GOT3 (cell line): Measurements from ENCODE around the gene STK32C.

Experiments used
- DNase-seq: peaks from one replicate; lab custom pipeline; 2025; ENCODE audit warnings: mixed read lengths; lab: John Stamatoyannopoulos, UW

Gene STK32C

DNA sequence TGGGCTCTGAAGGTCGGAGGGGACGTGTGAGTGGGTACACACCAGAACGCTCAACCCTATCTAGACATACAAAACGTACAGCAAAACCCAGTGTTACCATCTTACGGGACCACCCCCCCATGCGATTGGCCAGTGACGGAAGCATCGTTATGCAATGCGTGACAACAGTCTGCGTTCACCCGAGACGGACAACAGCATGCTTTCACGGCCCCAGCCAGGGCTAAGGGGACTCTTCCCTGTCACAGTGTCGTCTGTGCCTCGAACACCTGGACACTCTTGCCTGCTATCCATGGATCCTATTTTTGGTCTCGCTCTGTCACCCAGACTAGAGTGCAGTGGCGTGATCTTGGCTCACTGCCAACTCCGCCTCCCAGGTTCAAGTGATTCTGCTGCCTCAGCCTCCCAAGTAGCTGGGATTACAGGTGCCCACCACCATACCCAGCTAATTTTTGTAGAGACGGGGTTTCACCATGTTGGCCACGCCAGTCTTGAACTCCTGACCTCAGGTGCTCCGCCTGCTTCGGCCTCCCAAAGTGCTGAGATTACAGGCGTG, 97.7 kb downstream of the STK32C start:
- no peak for DNase-seq

DNA sequence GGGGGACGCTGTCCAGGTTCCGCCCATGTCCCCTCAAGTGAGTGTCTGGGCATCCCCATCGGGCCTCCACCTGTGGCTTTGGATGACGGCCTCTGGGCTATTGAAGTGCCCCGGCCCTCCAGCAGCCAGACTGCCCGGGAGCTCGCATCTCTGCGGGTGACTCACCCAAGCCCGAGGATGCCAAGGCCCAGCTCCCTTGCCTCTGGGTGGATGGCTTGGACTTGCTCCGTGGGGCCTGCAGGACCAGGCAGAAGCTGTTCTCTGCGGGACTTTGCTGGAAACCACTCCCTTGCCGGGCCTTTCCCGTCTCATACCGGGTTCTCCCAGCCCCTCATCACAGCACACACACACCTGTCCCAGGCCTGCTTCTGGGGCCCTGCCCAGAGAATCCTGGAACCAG, 98.6 kb downstream of the STK32C start:
- no peak for DNase-seq

DNA sequence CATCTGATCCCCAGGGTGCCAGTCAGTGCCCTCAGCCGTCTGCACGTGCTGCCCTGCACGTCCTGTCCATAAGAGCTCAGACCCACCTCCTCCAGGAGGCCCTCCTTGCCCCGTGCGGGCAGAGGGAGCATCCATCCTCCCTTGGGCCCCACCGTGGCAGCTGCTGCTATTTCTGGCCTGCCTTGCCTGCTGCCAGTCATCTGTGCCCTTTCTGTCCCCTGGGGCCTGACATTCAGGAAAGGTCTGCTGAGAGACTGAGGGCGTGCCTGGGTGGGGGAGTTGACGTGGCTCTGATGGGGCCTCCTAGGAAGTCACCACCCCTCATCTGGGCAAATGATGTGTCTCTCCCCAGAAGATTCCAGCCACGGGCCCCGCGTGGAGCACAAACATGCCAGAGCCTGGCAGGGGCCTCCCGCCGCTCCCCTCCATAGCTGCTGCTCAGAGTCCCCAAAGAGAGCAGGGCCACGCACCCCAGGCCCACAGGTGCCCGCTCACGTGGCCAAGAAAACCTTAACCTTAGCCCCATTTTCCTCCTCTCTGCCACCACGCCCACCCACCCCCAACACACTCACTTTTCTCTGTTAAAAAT, 99.2 kb downstream of the STK32C start:
- DNase-seq: no peak

DNA sequence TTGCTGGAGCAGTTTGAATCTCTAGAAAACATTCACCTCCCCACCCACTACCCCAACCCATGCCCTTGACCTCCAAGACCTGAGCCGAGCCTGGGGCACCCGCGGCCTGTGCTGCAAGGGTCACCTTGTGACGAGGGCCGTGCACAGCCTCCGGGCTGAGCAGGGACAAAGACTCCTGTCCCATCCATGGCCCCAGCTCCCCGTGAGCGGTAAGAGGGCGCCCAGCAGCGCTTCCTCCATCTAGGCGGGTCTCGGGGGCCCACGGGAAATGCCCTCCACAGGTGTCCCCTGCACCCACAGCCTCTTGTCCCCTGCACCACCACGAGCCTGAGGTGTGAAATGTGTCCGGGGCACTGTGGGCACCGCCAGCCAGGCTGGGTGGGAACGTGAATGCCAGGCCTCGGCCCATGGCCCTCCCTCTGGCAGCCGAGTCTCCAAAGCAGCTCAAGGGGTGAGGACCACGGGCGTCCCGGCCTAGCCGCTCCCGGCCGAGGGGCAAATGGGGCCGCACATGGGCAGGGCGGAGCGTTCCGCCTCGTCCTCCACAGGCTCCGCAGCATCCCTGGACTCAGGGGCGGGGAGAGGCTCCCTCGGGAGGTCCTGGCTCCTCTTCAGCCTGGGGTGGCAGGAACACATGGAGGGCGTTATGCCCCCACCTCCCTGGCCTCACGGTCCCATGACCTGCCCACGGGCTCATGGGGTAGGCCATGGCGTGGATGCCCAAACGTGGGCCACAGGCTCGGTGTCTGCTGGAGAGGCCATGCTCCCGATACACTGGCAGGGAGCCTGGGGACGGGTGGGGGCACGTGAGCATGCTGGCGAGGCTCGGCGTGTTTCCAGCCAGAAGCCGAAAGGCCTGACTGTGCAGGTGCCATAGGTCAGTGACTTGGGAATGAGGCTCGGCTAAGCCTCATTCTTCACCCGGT, 100.0 kb downstream of the STK32C start:
- DNase-seq: no peak

DNA sequence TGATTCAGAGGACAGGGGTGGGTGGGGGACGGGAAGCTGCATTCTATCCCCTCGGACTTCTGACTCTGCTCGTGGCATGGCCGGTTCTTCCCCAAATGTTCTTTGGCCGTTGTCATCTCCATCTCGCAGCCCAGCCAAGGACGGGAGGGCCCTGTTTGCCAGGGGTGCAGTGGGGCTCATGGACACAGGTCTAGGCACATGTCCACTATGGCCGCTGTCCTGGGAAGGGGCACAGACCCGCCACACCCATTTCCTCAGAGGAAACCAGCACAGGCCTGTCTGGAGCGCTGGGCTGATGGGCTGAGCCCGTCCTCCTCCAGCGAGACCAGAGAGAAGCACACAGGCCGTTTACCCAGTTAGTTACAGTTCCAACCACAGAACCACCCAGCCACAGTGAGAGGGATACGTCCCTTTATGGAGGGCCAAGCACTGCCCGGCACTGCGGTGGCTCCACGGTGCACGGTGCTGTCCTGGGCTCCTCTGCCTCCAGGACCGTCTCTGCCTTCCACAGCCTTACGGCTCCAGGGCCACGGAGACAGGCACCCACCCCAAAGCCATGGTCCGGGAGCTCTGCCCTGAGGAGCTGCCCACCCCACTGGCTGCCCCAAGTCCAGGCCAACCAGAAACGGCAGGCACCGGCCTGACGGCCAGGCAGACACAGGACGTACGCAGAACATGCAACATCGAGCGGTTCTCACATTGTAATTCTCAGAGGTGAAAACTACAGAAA, 100.8 kb downstream of the STK32C start:
- no peak for DNase-seq

DNA sequence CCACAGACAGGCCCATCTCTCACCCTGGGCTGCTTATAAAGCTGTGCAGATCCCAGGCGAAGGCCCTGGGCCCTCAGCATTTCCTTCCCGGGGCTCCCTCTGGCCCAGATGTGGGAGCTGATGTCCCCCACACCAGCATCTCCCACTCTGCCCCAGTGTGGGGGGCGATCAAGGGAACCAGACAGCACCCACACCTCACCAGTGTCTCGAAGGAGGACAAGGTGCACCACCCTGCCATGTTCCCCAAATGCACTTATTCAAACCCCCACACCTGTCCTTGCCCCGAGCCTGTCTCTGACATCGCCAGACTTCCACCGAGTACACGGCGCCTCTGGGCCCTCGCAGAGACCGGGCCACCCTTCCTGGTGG, 101.4 kb downstream of the STK32C start:
- no peak for DNase-seq

DNA sequence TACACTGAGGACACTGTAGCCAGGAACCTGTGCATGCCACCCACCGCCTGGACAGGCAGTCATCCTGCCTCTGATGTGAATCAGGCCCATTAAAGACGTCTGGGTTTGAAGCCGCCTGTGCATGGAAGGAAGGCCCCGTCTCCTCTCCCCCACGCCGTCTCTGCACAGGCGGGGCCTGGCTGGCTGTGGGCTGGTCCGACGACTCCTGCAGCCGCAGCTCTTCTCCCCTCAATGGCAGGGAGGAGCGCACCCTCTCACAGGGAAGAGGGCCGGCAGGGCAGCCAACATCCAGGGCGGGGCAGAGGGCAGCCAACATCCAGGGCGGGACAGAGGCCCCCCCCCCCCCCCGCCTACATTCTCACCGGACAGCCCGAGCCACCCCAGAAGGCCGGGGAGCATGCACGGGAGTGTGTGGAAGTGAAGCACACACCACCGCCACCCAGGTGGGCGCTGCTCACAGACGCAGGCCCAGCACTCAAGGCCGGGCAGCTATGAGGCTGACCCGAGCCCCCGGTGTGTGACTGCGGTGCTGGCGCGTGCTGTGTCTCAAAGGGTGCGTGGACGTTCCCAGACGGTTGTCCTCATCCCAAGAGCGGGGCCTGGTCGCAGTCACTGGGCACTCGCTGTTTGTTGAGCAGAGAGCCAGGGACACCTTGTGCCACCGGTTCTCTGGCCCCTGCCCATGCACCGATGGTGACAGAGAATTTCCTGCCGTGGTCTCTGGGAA, 101.9 kb downstream of the STK32C start:
- no peak for DNase-seq

DNA sequence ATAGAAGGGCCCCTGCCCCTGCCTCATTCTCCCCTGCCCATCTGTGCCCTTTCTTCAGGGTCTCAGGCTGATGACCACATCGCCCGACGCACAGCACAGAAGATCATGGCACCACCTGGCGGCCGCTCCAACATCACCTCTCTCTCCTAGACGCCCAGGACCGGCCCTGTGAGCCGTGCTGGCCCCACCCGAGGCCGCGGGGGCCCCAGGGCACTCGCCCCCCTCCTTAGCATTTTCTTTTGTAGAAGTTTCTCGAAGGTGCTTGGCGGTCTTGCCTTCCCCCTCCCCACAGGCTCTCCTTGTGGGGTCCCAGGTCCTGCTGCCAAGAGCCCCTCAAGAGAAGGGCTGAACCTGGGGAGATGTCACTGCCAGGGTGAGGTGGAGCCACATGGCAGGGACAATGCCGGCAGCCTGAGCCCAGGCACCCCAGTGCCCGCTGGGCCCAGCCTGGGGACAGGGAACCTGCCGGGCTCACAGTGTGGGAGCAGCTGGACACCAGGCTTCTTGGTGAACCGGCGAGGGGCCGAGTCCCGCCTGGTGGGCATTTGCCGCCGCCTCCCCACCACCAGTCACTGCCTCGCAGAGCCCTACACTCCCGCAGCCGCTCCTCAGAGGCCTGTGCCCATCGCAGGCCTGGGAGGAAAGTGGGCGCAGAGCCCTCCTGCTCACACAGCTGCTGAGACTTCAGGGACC, 102.8 kb downstream of the STK32C start:
- DNase-seq: no peak

DNA sequence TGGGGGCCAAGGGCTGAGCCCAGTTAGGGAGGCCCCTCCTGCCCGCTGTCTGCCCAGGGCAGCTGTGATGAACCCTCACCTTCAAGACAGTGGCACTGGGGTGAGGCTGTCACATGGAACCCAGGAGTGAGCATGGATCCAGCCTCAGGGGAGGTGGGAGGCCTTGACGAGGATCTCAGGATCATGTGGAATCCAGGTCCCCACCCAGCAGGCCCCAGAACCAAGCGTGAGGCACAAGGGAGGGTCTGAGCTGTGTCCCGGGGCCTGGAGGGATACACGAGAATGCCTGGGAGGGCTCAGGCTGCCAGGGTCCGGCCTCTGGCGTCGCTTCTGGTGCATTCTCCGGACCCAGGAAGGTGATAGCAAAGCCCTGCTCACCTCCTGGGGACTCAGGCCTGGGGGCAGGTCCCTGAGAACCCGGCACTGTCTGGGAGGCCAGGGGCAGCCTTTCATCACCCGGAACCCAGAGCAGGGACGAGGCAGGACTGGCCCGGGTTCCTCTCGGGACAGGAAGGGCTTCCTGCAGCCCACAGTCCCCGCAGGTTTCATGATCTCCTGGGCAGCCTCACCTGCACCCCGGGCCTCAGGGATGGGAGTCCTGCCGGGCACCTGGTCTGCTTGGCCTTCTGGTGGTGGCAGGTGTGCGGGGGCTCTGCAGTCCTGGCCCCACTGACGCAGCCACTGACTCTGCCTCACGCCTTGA, 103.5 kb downstream of the STK32C start:
- no peak for DNase-seq

DNA sequence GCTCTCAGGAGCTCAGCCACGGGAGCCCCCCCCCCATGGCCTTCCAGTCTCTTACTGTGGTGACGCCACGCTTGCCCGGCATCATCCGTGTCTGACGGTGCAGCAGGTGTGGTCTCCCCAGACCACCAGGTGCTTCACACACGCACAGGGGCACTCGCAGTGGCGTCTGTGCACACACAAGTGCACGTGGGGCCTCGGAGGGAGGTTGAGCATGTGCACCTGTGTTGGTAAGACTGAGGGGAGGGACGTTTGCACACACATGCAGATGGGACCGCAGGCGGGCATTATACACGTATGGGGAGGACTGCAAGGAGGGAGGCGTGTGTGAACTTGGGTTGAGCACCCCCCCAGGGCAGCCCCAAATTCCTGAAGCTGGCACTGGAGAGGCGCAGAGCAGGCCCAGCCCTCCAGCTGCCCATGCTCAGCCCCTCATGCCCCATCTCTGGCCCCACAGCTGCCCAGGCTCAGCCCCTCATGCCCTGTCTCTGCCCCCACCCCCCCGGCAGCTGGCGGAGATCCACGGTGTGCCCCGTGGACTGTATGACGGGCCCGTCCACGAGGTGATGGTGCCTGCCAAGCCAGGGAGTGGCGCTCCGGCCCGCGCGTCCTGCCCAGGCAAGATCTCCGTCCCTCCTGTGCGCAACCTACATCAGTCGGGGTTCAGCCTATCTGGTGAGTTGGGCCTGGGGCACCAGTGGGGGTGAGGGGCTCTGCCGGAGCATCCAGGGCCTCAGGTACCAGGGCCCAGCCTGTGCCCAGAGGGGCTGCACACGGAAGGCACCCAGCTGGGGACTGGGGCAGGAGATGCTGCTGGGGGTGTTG, 104.3 kb downstream of the STK32C start:
- no peak for DNase-seq

DNA sequence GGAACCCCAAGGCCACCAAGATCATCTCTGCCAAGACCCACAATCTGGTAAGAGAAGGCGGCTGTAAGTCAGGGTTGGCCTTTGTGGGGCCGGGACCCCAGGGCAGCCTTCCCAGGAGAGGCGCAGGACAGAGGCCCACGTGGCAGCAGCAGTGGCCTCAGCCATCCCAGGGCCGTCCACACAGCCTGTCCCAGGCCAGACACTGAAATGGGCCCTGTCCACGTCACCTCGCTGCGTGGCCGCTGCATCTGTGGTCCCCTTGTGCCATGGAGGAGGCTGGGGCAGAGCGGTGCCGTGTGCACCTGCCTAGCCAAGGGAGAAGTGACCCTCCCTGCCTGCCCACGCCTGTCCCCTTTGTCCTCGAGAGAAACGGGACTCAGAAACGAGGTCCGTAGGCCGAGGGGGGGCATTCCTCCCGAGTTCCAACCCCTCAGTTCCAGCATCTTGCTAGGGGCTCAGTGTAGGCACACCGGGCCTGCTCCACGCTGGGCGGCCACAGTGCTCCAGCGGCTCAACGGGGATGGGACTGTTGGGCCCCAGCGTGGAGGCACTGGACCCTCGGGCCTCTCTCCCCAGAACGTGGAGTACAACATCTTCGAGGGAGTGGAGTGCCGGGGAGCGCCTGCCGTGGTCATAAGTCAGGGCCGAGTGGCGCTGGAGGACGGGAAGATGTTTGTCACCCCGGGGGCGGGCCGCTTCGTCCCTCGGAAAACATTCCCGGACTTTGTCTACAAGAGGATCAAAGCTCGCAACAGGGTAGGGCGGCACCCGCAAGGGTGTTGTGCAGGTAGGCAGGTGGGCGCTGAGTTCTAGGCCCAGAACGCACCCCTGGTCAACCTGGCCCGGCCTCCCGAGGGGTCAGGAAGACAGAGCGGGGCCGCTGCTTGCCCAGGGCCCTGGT, 105.4 kb downstream of the STK32C start:
- DNase-seq: no peak

DNA sequence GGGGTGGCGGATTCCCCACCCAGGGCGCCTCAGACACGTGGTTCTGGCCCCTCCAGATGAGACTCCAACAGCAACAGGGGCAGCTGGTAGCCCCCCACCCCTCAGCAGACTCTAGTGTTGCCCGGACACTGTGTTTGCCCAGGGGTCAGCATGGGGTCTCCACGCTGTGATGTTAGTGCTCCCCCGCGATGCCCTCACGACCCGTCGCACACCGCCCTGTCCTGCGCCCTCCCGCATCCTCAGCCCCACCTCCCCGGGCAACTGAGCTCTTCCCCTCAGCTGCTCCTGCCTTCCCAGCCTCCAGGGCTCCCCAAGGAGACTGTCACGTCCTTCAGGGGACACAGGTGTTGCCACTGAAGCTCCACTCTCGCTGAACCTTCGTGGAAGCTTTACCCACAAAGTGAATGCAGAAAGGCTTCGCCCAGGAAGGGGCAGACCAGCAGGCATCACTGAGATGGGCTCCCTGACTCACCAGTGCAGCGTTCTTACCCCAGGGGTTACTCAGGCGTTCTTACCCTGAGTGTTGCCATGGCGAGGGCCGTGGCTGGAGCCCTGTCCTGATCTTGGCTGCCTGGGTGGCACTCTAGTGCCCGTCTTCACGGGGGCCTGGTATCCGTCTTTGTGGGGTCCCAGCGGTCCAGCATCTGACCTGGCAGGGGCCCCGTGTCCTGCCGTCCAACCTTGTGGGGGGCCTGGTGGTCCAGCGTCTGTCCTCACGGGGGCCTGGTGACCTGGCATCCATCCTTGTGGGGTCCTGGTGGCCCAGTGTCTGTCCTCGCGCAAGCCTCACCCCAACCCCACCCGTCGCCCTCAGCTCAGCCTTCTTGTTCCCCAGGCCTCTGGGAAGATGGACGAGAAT, 106.4 kb downstream of the STK32C start:
- DNase-seq: no peak

DNA sequence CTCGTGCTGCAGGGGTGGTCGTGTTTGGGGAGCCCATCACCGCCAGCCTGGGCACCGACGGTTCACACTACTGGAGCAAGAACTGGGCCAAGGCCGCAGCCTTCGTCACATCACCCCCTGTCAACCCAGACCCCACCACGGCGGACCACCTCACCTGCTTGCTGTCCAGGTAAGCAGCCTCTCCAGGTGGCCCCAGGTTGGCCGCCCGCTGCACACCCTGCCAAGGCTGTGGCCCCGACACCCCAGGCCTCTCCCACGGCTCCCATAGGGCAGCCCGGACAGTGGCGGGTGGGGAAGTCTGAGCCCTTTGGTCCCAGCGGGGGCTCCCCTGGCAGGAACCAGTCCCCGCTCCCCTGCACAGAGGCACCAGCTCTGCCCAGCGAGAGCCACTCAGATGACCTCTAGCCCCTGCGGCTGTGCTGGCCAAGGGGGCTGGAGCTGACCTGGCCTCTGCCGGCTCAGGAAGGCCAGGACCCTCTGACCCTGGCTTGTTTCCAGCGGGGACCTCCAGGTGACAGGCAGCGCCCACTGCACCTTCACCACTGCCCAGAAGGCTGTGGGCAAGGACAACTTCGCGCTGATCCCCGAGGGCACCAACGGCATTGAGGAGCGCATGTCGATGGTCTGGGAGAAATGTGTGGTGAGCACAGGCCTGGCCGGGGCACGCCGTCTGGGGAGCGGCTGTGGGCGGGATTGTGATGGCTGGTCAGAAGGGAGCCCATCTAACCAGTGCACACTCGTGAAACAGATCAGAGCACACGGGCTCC, 107.2 kb downstream of the STK32C start:
- no peak for DNase-seq

DNA sequence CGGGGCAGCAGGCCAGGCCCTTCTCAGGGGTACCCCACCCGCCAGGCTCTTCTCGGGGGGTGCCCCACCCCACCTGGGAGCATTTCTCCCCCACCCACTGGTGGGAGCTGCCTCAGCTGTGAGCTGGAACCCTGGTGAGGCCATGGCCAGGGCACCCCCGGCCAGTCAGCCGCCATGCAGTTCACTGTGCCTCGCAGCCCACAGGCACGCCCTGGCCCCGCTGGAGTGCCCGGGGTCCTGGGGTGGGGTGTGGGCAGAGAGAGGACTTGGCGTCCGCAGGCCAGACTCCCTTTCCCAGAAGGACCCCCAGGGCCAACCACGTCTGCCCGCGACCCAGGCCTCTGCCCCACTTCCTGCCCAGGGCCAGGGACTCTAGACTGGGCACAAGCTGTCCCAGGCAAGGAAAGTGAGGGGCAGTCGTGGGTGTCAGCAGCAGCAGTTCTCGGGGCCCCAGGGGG, 107.9 kb downstream of the STK32C start:
- DNase-seq: no peak

DNA sequence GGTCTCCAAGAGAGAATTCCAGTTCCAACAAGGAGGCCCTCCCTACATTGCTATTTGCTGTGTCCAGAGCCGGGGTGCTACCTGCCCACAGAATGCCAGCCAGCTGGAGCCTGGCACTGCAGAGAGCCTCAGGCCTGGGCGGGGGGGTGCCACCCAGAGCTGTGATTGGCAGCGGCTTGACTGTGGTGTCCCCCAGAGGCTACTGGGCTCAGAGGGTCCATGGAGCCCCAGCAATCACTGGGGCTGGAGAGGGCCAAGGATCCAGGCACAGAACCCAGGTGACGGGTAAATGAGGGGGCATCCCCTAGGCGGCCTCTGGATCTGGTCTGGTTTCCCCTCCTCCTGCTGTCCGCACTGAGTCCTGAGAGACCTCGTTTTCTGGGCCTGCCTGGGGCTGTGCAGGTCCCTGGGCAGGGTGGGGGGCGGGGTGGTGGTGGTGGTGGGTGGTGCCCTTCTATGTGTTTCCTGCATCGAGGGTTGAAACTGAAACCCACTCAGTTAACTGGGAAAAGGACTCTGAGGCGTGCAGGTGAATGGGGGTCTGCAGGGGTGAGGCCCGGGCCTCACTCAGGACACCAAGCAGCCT, 108.4 kb downstream of the STK32C start:
- no peak for DNase-seq

DNA sequence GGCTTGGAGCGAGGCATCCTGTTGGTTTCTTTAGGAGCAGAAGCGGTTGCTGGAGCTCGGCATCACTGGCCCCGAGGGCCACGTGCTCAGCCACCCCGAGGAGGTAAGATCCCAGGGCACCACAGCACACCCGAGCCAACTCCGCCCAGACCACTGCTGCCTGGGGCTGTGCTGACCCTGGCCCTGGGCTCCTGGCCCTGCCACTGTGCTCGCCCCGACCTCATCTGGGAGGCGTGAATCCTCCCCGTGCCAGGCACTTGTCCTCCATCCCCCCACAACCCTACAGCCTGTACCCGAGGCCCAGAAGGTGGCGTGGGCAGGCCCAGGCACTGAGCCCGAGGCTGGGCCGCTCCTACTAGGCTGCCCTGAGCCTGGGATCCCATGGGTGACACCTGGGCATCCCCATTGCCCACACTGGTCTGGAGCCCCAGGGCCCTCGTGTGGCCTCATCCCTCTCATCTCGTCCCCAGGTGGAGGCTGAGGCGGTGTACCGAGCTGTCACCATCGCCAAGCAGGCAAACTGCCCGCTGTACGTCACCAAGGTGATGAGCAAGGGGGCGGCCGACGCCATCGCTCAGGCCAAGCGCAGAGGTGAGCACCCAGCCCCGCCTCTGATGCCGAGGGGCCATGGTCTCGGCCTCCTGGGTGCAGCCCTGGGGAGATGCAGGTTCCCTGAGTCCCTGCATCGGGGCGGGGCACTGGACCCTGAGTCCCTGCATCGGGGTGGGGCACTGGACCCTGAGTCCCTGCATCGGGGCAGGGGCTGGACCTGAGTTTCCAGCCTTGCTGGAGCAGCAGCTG, 109.2 kb downstream of the STK32C start:
- DNase-seq: no peak
